GM23338 (cell line): ENCODE results near the gene CSPG5. TPM values are rescaled to one million over a fixed set of nuclear protein-coding genes. Genes with fewer than 3 reads are reported as not detected.

Experiments used
- ATAC-seq: fragments of 200-7000 bp; cut with Tn5 transposase; 3 replicates; pipeline ENCODE4 v1.9.1; 2020
- DNase-seq: peaks from one replicate; pipeline ENCODE4 v3.0.0-alpha.2; 2015; ENCODE audit warnings: low spot score
- H2AFZ ChIP-seq: fragments of 200-600 bp; sonication (generic); 2 replicates; pipeline ENCODE4 v1.8.0; 2016; ENCODE audit warnings: antibody characterized with exemption, mild to moderate bottlenecking, moderate library complexity
- H3F3A ChIP-seq: fragments of 200-600 bp; sonication (generic); replicated peaks from 2 replicates; pipeline ENCODE4 v1.8.0; 2017; ENCODE audit warnings: antibody characterized with exemption, mixed run types, low read depth
- H3K27ac ChIP-seq: fragments of 200-600 bp; sonication (generic); 2 replicates; pipeline ENCODE4 v1.6.1; 2016; ENCODE audit warnings: low read depth
- H3K27me3 ChIP-seq: fragments of 200-600 bp; sonication (generic); 2 replicates; pipeline ENCODE4 v1.8.0; 2016; ENCODE audit warnings: mild to moderate bottlenecking, mixed run types, moderate library complexity; ENCODE audit not compliant: insufficient read depth
- H3K36me3 ChIP-seq: fragments of 200-600 bp; sonication (generic); 2 replicates; pipeline ENCODE4 v1.8.0; 2016; ENCODE audit warnings: mild to moderate bottlenecking; ENCODE audit not compliant: insufficient read depth
- H3K4me1 ChIP-seq: fragments of 200-600 bp; sonication (generic); 2 replicates; pipeline ENCODE4 v1.8.0; 2016; ENCODE audit warnings: mild to moderate bottlenecking, moderate library complexity; ENCODE audit not compliant: insufficient read depth
- H3K4me2 ChIP-seq: fragments of 200-600 bp; sonication (generic); 2 replicates; pipeline ENCODE4 v1.7.1; 2017; ENCODE audit warnings: mixed run types
- H3K4me3 ChIP-seq: fragments of 200-600 bp; sonication (generic); 2 replicates; pipeline ENCODE4 v1.6.1; 2016; ENCODE audit warnings: mixed run types
- H3K79me2 ChIP-seq: fragments of 200-600 bp; sonication (generic); replicated peaks from 2 replicates; pipeline ENCODE4 v1.8.0; 2017; ENCODE audit warnings: mild to moderate bottlenecking; ENCODE audit not compliant: insufficient read depth
- H3K9me2 ChIP-seq: fragments of 200-600 bp; sonication (generic); 2 replicates; pipeline ENCODE4 v1.8.0; 2017; ENCODE audit not compliant: insufficient read depth
- H4K20me1 ChIP-seq: fragments of 200-600 bp; sonication (generic); replicated peaks from 2 replicates; pipeline ENCODE4 v1.8.0; 2017; ENCODE audit warnings: mild to moderate bottlenecking; ENCODE audit not compliant: insufficient read depth
- H3K27ac Mint-ChIP-seq: 2 replicates; pipeline ENCODE4 v1.8.0; 2020; ENCODE audit warnings: inconsistent platforms, mild to moderate bottlenecking, moderate library complexity, mixed read lengths
- H3K27me3 Mint-ChIP-seq: 3 replicates; pipeline ENCODE4 v1.8.0; 2022; ENCODE audit warnings: low read depth, mild to moderate bottlenecking, moderate library complexity, mixed read lengths, inconsistent platforms; ENCODE audit not compliant: insufficient read depth, poor library complexity
- H3K36me3 Mint-ChIP-seq: 3 replicates; pipeline ENCODE4 v1.8.0; 2021; ENCODE audit warnings: low read depth, mild to moderate bottlenecking, inconsistent platforms, moderate library complexity, mixed read lengths
- H3K4me1 Mint-ChIP-seq: 3 replicates; pipeline ENCODE4 v1.8.0; 2020; ENCODE audit warnings: mild to moderate bottlenecking, inconsistent platforms, mixed read lengths
- H3K4me3 Mint-ChIP-seq: 3 replicates; pipeline ENCODE4 v1.8.0; 2021; ENCODE audit warnings: moderate library complexity, mild to moderate bottlenecking, inconsistent platforms, mixed read lengths
- H3K9me3 Mint-ChIP-seq: 3 replicates; pipeline ENCODE4 v1.8.0; 2020; ENCODE audit warnings: moderate library complexity, mild to moderate bottlenecking, inconsistent platforms, mixed read lengths
- ETS1 ChIP-seq: IDR thresholded peaks from 2 replicates; pipeline ENCODE4 v1.6.1; 2016; ENCODE audit warnings: antibody characterized with exemption
- EZH2 ChIP-seq: fragments of 200-600 bp; sonication (generic); IDR thresholded peaks from one replicate; pipeline ENCODE4 v1.8.0; 2017; ENCODE audit warnings: antibody characterized with exemption, mild to moderate bottlenecking, low read depth; ENCODE audit not compliant: unreplicated experiment
- STAT1 ChIP-seq: IDR thresholded peaks from one replicate; pipeline ENCODE4 v1.6.1; 2016; ENCODE audit warnings: antibody characterized with exemption; ENCODE audit not compliant: unreplicated experiment
- ZNF114 ChIP-seq: fragments of 250-450 bp; sonication (Bioruptor Pico); IDR thresholded peaks from 2 replicates; pipeline ENCODE4 v1.5.0; 2020; ENCODE audit warnings: mild to moderate bottlenecking, moderate library complexity
- ZNF331 ChIP-seq: fragments of 250-450 bp; sonication (Bioruptor Pico); IDR thresholded peaks from 2 replicates; pipeline ENCODE4 v1.5.0; 2020; ENCODE audit warnings: low read depth, mild to moderate bottlenecking, moderate library complexity
- polyA plus RNA-seq: library from polyadenylated mRNA; unstranded; fragments of >200 nt; fragmentation: Nextera tagmentation; extraction: Ambion mirVana; gene quantifications from 2 replicates; pipeline ENCODE4 v1.2.1, GENCODE V29; 2016
- total RNA-seq: library from RNA; depleted of rRNA; stranded (reverse); fragments of >200 nt; shearing (Covaris generic); gene quantifications from 2 replicates; pipeline ENCODE4 v1.2.3, GENCODE V29; 2014
- TF ChIP-seq, protein P1 (sequence below): fragments of 250-450 bp; sonication (Bioruptor Pico); IDR thresholded peaks from 2 replicates; pipeline ENCODE4 v1.5.0; 2020; ENCODE audit warnings: mild to moderate bottlenecking, moderate library complexity
- TF ChIP-seq, protein P2 (sequence below), 2 experiments: fragments of 200-600 bp in 1 of 2; sonication (generic) in 1 of 2; conservative IDR thresholded peaks; 2 replicates each; pipeline versions ENCODE4 v1.5.1 to v1.6.1; 2016 to 2017; ENCODE audit warnings: antibody characterized with exemption in 2 of 2, low read depth in 2 of 2, mild to moderate bottlenecking in 2 of 2, moderate library complexity in 1 of 2

CSPG5 gene
- total and polyA plus RNA-seq, 2 experiments from 2014 or later = 0.86 to 4.3 TPM

DNA sequence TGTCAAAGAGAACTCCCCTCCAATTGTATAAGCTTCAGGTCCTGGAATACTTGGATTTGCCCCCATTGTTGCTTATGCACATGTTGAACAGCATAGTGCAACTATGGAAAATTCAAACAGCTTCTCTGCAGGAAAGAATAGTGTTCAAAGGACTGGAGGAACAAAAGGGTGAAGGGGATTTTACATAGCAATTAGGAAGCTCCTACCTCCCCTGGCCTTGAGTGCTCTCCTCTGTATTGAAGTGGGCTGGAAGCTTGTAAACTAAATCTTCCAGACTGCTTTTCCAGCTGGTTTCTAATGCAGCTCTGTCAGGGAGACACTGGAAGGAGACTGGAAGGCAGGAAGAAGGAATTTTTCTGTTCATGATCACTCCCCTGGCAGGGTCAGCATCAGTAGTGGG is 57.9 kb downstream of the CSPG5 start (continued):
- TF ChIP-seq ZNF331 = no peak
- TF ChIP-seq, protein P1, sequence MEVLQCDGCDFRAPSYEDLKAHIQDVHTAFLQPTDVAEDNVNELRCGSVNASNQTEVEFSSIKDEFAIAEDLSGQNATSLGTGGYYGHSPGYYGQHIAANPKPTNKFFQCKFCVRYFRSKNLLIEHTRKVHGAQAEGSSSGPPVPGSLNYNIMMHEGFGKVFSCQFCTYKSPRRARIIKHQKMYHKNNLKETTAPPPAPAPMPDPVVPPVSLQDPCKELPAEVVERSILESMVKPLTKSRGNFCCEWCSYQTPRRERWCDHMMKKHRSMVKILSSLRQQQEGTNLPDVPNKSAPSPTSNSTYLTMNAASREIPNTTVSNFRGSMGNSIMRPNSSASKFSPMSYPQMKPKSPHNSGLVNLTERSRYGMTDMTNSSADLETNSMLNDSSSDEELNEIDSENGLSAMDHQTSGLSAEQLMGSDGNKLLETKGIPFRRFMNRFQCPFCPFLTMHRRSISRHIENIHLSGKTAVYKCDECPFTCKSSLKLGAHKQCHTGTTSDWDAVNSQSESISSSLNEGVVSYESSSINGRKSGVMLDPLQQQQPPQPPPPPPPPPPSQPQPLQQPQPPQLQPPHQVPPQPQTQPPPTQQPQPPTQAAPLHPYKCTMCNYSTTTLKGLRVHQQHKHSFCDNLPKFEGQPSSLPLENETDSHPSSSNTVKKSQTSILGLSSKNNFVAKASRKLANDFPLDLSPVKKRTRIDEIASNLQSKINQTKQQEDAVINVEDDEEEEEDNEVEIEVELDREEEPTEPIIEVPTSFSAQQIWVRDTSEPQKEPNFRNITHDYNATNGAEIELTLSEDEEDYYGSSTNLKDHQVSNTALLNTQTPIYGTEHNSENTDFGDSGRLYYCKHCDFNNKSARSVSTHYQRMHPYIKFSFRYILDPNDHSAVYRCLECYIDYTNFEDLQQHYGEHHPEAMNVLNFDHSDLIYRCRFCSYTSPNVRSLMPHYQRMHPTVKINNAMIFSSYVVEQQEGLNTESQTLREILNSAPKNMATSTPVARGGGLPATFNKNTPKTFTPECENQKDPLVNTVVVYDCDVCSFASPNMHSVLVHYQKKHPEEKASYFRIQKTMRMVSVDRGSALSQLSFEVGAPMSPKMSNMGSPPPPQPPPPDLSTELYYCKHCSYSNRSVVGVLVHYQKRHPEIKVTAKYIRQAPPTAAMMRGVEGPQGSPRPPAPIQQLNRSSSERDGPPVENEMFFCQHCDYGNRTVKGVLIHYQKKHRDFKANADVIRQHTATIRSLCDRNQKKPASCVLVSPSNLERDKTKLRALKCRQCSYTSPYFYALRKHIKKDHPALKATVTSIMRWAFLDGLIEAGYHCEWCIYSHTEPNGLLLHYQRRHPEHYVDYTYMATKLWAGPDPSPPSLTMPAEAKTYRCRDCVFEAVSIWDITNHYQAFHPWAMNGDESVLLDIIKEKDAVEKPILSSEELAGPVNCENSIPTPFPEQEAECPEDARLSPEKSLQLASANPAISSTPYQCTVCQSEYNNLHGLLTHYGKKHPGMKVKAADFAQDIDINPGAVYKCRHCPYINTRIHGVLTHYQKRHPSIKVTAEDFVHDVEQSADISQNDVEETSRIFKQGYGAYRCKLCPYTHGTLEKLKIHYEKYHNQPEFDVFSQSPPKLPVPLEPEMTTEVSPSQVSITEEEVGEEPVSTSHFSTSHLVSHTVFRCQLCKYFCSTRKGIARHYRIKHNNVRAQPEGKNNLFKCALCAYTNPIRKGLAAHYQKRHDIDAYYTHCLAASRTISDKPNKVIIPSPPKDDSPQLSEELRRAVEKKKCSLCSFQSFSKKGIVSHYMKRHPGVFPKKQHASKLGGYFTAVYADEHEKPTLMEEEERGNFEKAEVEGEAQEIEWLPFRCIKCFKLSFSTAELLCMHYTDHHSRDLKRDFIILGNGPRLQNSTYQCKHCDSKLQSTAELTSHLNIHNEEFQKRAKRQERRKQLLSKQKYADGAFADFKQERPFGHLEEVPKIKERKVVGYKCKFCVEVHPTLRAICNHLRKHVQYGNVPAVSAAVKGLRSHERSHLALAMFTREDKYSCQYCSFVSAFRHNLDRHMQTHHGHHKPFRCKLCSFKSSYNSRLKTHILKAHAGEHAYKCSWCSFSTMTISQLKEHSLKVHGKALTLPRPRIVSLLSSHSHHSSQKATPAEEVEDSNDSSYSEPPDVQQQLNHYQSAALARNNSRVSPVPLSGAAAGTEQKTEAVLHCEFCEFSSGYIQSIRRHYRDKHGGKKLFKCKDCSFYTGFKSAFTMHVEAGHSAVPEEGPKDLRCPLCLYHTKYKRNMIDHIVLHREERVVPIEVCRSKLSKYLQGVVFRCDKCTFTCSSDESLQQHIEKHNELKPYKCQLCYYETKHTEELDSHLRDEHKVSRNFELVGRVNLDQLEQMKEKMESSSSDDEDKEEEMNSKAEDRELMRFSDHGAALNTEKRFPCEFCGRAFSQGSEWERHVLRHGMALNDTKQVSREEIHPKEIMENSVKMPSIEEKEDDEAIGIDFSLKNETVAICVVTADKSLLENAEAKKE (CRISPR knock-in tag) = no peak
- TF ChIP-seq ZNF114 (CRISPR knock-in tag) = no peak
- no peak for TF ChIP-seq EZH2

DNA sequence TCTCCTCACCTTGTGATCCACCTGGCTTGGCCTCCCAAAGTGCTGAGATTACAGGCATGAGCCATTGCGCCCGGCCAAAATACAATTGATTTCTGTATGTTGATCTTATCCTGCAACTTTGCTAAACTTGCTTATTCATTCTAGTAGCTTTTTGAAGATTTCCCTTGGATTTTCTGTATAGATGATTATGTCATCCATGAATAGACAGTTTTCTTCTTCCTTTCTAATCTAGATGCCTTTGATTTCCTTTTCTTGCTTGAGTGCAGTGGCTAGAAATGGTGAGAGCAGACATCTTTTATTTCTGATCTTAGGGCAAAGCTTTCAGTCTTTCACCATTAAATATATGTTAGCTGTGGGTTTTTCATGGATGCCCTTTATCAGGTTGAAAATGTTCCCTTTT is 60.7 kb downstream of the CSPG5 start:
- H3K9me3 Mint-ChIP-seq = no peaks in the 10 kb centered on the region; the same call in none of the 3 replicates
- H3K4me1 Mint-ChIP-seq = peaks cover 15% of the 10 kb centered on the region
- no peak overlapping the region for H3K27ac Mint-ChIP-seq
- H3K36me3 ChIP-seq = no peaks in the 10 kb centered on the region
- no peak overlapping the region for H3K27ac ChIP-seq
- no peak overlapping the region for H3K4me3 ChIP-seq
- no peak overlapping the region for H3K4me2 ChIP-seq
- H3F3A ChIP-seq = peaks cover 16% of the 10 kb centered on the region
- DNase-seq (no peak), ATAC-seq (no peak)
- H3K27me3 ChIP-seq = peaks cover 8% of the 10 kb centered on the region
- peaks cover under 1% of the 10 kb centered on the region; the same call in 1 of the 2 replicates for H3K79me2 ChIP-seq
- H2AFZ ChIP-seq = no peak overlapping the region
- H3K27me3 Mint-ChIP-seq = peaks cover 29% of the 10 kb centered on the region
- H3K4me3 Mint-ChIP-seq = no peak overlapping the region
- no peaks in the 10 kb centered on the region for H4K20me1 ChIP-seq
- no peaks in the 10 kb centered on the region for H3K9me2 ChIP-seq
- H3K4me1 ChIP-seq = peaks cover 11% of the 10 kb centered on the region
- no peaks in the 10 kb centered on the region; the same call in 2 of the 3 replicates for H3K36me3 Mint-ChIP-seq
- TF ChIP-seq, protein P2, sequence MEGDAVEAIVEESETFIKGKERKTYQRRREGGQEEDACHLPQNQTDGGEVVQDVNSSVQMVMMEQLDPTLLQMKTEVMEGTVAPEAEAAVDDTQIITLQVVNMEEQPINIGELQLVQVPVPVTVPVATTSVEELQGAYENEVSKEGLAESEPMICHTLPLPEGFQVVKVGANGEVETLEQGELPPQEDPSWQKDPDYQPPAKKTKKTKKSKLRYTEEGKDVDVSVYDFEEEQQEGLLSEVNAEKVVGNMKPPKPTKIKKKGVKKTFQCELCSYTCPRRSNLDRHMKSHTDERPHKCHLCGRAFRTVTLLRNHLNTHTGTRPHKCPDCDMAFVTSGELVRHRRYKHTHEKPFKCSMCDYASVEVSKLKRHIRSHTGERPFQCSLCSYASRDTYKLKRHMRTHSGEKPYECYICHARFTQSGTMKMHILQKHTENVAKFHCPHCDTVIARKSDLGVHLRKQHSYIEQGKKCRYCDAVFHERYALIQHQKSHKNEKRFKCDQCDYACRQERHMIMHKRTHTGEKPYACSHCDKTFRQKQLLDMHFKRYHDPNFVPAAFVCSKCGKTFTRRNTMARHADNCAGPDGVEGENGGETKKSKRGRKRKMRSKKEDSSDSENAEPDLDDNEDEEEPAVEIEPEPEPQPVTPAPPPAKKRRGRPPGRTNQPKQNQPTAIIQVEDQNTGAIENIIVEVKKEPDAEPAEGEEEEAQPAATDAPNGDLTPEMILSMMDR (conservative IDR thresholded peaks at IDR 0.05; ENCODE audit: low read depth in 2 of 2) = no peak
- TF ChIP-seq, protein P1 (CRISPR knock-in tag) = no peak
- TF ChIP-seq STAT1 = no peak
- no peak for TF ChIP-seq ETS1
